ENCODE measurements around the gene MRM2. TPM values are rescaled to one million over a fixed set of nuclear protein-coding genes. Genes with fewer than 3 reads are reported as not detected.
"Not testable (repeated sequence)": the region's sequence is repeated elsewhere in the genome, so short reads cannot be mapped to it uniquely, and the experiment has no call there.

MRM2 gene
- polyA plus RNA-seq, 3 donors: 36.9 to 41.3 (median 40.2) TPM

DNA sequence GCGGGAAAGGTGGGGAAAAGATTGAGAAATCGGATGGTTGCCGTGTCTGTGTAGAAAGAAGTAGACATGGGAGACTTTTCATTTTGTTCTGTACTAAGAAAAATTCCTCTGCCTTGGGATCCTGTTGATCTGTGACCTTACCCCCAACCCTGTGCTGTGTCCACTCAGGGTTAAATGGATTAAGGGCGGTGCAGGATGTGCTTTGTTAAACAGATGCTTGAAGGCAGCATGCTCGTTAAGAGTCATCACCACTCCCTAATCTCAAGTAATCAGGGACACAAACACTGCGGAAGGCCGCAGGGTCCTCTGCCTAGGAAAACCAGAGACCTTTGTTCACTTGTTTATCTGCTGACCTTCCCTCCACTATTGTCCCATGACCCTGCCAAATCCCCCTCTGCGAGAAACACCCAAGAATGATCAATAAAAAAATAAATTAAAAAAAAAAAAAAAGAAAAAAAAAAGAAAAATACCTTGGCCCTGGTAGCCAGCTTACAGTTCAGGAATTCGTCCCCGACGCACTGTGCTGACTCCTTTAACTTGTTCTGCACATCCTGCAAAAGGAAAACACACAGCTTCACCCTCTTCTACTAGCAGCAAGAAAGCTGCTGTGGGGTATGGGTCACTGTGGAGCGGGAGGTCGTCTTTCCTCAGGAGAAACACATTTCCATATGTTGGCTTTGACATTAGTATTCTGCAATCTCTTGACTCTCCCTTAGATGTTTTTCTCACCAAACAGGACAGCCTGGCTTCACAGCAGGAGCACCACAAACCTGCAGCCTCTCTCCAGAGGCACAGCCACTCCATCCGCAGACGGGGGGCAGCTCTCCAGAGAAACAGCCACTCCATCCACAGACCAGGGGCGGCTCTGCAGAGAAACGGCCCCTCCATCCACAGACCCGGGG, 27.3 kb upstream of the MRM2 start:
- not testable (repeated sequence) for DNase-seq (ENCODE audit: low read depth in 3 of 3, low spot score in 2 of 3)

GRCh38 chr7:2266911-2267310, 24.9 kb upstream of the MRM2 start:
- no peak for DNase-seq (ENCODE audit: low read depth in 3 of 3, low spot score in 2 of 3)

DNA sequence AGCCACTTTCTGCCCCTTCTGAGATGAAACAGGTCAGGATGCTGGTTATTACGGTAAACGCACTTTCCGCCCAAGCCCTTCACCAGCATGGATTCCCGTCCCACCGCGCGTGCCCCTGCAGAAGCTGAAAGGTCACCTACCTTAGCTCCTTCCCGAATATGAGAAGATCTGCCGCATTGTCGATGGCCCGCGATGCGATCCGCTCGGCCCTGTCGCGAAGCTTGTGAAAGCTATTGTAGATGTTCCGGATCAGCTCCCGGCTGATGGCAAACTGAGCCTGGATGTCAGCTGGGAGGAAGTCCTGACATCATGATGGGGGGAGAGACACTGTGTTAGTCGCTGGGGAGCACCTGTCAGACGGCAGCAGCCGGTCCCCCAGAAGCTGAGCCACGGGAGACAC, 22.2 kb upstream of the MRM2 start:
- DNase-seq (ENCODE audit: low read depth in 3 of 3, low spot score in 2 of 3): no peak

DNA sequence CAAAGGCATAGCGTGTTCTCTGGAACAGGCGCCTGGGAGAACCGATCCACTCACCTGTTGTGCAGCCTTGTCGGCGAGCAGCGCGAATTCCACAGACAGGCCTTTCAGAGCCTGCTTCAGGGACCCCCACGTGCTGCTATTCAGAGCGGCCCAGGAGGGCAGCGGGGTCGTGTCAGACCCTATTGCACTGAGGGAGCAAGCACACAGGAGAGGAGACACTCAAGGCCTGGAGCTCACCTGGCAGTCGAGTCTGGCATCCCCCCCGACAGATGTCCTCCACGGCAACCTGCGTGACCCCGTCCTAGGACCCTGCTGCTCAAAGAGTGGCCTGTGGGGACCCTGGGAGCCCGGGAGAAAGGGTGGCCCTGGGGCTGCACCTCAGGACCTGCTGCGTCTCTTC, 21.2 kb upstream of the MRM2 start:
- DNase-seq (ENCODE audit: low read depth in 3 of 3, low spot score in 2 of 3): no peak

- no peak for DNase-seq (ENCODE audit: low read depth in 3 of 3, low spot score in 2 of 3)
Observed at GRCh38 chr7:2261611-2262010, 19.6 kb upstream of the MRM2 start.

- no peak for DNase-seq (ENCODE audit: low read depth in 3 of 3, low spot score in 2 of 3)
Observed at GRCh38 chr7:2260820-2261219, 18.8 kb upstream of the MRM2 start.

DNA sequence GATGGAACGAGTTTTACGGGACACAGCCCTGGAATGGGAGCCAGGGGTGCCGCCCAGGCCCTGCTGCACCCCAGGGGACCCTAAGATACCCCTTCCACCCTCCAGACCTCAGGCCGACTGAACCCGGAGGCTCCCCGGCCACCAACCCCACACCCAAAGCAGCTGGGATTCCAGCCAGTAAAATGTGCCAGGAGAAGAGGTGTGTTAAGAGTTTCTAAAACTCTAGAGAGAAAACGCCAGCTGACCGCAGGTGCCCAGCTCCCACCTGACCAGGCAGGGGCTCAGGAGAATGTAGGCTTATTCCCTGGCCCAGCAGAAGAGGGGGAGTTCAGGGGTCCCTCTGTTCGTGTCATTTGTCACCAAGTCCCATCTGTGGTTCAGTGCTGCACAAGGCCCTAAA, 17.5 kb upstream of the MRM2 start:
- DNase-seq (ENCODE audit: low read depth in 3 of 3, low spot score in 2 of 3): no peak

DNA sequence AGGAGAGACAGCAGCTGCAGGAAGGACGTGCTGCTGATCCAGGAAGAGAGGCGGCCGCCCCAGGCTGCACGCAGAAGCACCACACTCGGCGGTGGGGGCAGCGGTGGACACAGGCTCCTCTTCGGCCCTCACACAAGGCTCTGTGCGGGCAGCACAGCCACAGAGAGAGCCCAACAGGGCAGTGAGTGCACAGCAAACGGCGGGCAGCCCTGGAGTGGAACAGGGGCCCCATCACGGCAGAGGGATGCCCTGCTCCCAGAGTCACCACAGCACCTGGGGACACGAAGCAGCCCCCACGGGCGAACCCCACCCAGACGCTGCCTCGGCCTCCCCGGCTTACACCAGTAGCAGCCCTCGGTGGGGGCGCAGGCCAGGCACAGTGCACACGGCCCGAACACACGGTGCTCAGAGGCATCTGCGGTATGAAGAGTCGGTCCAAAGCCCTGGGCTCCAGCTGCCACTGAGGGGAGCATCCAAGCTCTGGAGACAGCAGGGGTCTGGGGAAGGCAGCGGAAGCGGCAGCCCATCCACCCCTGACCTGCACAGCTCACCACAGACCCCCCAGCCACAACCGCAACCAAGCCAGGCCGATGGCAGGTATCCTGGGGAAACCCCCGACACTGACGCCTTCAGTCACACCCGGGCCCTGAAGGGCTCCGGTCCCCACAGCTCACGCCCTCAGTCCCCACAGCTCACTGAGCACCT, 16.8 kb upstream of the MRM2 start:
- no peak for DNase-seq (ENCODE audit: low read depth in 3 of 3, low spot score in 2 of 3)

DNA sequence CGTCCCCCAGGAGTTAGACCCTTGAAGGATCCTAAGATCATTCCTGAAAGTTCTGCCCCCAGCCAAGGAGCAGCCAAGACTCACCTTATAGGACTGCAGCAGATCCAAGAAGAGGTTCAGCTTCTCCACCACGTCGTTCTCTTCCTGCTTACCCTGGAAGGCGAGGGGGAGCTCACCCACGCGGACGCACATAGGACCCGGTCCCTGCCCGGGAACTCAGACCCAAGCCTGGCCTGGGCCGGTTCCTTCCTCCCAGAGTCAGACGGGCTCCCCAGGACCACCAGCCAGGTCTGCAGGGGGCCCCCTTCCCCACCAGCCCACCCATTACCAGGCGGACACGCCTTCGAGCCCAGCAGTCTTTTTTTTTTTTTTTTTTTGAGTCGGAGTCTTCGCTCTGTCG, 15.6 kb upstream of the MRM2 start:
- DNase-seq (ENCODE audit: low read depth in 3 of 3, low spot score in 2 of 3): no peak

- DNase-seq (ENCODE audit: low read depth in 3 of 3, low spot score in 2 of 3): no peak
Observed at GRCh38 chr7:2257046-2257551, 15.1 kb upstream of the MRM2 start.

DNA sequence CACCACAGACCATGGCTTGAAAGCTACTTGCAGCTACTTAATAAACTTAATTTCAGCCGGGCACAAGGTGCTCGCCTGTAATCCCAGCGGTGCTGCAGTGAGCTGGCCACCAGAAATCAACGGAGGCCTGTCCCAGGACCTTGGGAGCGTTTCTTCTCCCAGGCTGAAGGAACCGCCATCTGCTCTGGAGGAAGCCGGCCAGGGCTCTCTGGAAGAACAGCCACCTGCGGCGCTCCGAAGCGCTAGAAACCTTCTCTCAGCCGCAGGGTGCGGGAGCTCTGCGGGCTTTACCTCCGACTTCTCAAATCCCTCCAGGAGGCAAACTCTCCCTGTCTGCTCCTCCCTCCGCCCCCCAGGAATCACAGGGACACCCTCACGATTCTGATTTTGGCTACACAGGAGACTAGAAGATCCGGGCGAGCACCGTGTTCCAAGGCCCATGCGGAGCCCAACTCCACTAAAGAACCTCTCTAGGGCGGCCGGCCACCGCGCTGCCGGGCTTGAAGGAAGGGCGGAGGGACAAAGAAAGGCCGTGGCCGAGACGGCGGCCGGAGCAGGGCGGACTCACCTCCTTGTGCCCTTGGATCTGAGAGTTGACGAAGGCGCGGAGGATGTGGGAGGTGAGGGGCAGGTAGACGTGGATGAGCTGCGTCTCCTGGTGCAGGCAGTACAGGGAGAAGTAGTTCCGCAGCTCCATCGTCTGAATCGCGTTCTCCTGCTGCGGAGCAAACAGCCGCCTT, 14.5 kb upstream of the MRM2 start:
- no peak for DNase-seq (ENCODE audit: low read depth in 3 of 3, low spot score in 2 of 3)

DNA sequence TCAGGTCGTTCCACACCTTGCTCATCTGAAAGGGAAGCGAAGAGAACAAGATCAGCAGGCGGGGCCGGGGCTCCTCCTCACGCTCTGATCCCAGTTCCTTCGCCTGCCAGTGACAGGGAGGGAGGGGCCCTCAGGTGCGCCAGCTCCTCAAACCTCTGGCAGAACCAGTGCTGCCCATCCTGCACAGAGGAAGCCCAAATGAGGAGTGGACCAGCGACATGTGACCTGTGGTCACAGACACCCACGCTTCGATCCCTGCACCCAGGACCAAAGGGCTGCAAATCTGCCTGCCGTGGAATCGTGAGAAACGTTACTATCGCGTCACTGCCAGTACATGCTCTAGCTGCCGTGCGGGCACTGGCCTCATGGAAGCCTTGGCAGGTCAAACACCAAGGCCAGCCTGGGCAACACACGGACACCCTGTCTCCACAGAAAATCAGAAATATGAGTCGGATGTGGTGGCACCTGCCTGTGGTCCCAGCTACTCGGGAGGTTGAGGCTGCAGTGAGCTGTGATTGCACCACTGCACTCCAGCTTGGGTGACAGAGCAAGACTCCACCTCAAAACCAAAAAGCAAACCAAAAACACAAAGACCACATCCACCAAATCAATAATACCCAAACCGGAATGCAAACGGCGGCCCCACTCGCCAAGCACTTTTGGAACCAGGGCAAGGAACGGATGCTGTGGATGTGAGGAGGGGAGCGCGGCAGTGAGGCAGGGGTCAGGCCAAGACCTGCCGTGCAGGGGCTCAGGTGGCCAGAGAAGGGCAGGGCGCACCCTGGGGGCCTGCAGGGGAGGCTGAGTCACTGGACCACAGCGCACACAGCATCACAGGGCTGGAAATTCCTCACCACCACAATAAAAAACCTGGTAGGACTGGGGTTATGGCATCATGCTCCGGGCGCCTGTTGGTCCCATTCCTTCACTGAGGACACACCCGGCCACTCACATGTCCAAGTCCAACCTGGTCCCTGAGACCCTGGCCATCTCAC, 13.4 kb upstream of the MRM2 start:
- DNase-seq (ENCODE audit: low read depth in 3 of 3, low spot score in 2 of 3): no peak

- no peak for DNase-seq (ENCODE audit: low read depth in 3 of 3, low spot score in 2 of 3)
Observed at GRCh38 chr7:2254429-2255144, 12.6 kb upstream of the MRM2 start.

- no peak for DNase-seq (ENCODE audit: low read depth in 3 of 3, low spot score in 2 of 3)
Observed at GRCh38 chr7:2253525-2254244, 11.7 kb upstream of the MRM2 start.

GRCh38 chr7:2253021-2253420, 11.0 kb upstream of the MRM2 start:
- DNase-seq (ENCODE audit: low read depth in 3 of 3, low spot score in 2 of 3): no peak

DNA sequence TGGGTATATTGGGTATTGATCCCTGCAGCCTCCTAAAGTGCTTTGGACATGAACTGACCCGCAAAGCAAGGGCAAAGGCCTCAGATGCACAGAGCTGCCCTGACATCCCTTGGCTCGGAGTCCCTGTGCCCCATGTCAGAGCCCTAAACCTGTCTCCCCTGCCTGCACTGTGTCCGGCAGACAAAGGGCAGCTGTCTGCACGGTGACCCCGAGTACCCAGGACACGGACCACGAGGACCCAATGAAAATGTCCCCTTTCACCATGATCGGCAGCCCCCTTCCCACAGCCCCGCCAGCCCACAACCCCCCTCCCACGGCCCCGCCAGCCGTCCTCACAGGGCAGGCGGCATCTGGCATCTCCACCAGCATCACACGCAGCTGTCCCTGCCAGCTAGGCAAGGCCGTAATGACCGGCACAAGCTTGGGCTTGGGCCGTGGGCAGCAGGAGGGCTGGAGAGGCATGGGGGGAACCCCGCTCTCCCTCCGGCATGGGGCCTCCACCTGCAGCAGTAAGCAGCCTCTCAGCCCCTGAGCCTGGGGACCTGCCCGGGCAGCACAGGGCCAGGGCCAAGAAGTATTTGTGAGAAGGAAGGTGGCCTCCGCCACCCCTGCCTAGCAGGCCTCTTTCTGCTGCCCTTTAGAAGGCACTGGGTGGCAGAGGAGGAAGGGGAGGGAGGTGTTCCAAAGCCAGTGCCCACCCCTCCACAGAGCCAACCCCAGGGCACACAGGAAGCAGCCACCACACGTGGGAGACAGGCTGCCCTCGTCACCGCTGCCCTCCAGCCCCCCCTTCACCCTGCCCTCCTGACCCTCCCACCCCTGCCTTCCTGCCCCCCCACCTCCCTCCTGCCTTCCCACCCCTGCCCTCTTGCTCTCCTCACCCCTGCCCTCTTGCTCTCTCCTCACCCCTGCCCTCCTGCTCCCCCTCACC, 10.1 kb upstream of the MRM2 start:
- DNase-seq (ENCODE audit: low read depth in 3 of 3, low spot score in 2 of 3): no peak

DNA sequence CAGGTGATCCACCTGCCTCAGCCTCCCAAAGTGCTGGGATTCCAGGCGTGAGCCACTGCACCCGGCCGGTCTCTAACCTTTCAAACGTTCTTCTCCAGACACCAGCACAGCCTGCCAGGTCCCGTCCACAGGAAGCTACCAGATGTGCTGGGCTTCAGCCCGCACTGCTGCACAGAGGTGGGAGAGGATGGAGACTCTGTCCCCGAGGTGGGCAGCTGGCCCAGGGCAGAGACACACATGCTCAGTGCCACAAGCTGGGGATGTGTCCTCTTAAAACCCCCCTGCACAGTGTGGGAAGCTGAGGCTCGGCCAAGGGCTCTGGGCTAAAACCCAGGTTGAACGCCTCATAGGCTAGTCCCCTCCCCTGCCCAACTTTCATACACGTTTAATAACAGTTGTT, 9.4 kb upstream of the MRM2 start:
- DNase-seq (ENCODE audit: low read depth in 3 of 3, low spot score in 2 of 3): no peak

Measured in right renal cortex interstitium (tissue), 3 donors.